NCI-H1930 (cell line): ENCODE measurements around the gene CDH4.

Source experiments
- DNase-seq, 2 experiments: peaks; one replicate each; lab custom pipeline; 2025; lab: John Stamatoyannopoulos, UW

Gene CDH4

GRCh38 chr20:61736001-61736635 is 484.1 kb downstream of the CDH4 start:
- no peak for DNase-seq

- DNase-seq: no peak
Measured at GRCh38 chr20:61736751-61737310, 484.8 kb downstream of the CDH4 start.

- DNase-seq: no peak
Measured at GRCh38 chr20:61737346-61737745, 485.3 kb downstream of the CDH4 start.

- DNase-seq: no peak
Measured at GRCh38 chr20:61737812-61738443, 485.9 kb downstream of the CDH4 start.

GRCh38 chr20:61738601-61739069 is 486.6 kb downstream of the CDH4 start:
- no peak for DNase-seq

- no peak for DNase-seq
Measured at GRCh38 chr20:61739086-61739831, 487.2 kb downstream of the CDH4 start.

- DNase-seq: no peak
Measured at GRCh38 chr20:61739832-61740118, 487.7 kb downstream of the CDH4 start.

- no peak for DNase-seq
Measured at GRCh38 chr20:61742097-61742825, 490.2 kb downstream of the CDH4 start.

- DNase-seq: no peak
Measured at GRCh38 chr20:61743606-61744005, 491.5 kb downstream of the CDH4 start.

- no peak for DNase-seq
Measured at GRCh38 chr20:61744691-61745396, 492.8 kb downstream of the CDH4 start.

GRCh38 chr20:61745397-61746146 is 493.5 kb downstream of the CDH4 start:
- no peak for DNase-seq

- no peak for DNase-seq
Measured at GRCh38 chr20:61746147-61746646, 494.1 kb downstream of the CDH4 start.

- DNase-seq: no peak
Measured at GRCh38 chr20:61746781-61747180, 494.7 kb downstream of the CDH4 start.

- DNase-seq: no peak
Measured at GRCh38 chr20:61748376-61748775, 496.3 kb downstream of the CDH4 start.

- no peak for DNase-seq
Measured at GRCh38 chr20:61749406-61750075, 497.5 kb downstream of the CDH4 start.

- DNase-seq: no peak
Measured at GRCh38 chr20:61750093-61750492, 498.0 kb downstream of the CDH4 start.

- DNase-seq: no peak
Measured at GRCh38 chr20:61752576-61752975, 500.5 kb downstream of the CDH4 start.

- DNase-seq: no peak
Measured at GRCh38 chr20:61753316-61753942, 501.4 kb downstream of the CDH4 start.
